DLD1 (cell line): ENCODE measurements around the gene HJURP.

ENCODE experiments used
- in situ Hi-C: cut with HindIII; loops from 2 replicates; pipeline ENCODE4 v1.10.0; 2017; ENCODE audit warnings: low sequenced_read_pairs

Gene HJURP

DNA sequence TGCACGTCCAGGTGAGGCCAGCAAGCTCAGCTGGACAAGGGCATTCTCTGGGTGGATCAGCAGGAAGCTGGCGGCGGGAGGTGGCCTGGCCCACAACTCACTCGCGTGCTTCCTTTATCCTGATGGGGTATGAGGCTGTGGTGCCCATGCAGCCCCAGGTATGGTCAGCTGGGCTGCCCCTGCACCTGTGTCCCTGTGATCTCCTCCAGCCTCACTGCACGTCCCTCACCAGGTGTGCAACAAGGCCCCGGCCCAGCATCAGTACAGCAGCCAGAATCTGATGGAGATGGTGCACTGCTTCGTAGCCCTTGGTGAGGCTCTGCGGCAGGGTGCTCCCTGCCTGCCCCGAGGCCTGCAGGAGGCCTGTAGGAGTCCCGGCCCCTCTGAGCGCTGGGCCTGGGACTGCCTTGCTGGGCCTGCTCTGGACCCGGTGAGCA, 58.6 kb downstream of the HJURP start:
- in situ Hi-C loops: no loop called here

DNA sequence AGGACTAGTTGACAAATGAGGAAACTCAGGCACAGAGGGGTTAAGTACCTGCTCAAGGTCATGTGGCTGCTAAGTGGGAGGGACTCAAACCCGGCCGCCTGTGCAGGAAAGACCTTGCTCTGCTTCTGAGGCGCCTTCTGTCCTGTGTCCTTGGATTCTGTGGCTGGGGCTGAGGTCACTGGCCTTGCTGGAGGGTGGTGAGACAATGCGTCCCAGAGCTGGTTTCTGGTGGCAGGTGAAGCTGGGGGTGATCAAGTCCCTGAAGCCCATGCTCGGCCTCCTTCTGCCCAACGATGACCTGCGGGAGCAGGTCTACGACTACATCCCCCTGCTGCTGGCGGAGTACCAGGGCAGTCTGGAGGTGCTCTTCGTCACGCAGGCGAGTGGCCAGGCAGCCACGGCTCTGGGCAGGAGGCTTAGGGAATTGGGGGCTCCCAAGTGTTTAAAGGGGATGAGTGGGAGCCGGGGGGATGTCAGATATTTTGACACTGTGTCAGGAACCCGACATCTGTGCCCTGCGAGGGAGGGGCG, 60.1 kb downstream of the HJURP start:
- in situ Hi-C loops: no loop called here

DNA sequence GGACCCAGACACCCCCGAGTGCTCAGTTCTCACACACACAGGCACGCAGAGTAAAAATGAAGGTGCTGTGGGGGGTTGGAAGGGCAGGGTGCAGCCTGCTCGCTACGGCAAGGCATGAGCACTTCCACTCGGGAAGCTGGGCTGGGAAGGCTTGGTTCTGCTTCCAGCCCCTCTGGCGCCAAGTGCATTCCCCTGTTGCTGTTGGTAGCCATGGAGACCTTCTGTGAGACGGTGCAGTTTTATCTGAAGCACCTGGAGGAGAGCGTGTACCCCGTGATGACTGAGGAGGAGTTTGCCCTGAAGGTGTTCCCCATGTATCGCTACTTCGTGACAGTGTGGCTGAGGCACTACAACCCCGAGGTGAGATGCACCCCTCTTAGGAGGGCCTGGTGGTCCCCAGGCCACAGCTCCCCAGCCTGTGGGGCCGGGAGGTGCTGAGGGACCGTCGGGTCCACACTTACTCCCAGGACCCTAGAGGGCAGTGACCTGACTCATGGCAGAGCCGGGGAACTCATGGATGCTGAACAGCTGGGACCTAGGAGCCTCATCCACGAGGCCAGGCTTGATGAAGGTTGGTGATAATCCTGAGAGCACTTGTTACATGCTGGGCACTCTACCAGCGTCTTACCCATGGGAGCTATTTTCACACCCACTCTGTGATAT, 60.7 kb downstream of the HJURP start:
- in situ Hi-C loops: no loop called here

DNA sequence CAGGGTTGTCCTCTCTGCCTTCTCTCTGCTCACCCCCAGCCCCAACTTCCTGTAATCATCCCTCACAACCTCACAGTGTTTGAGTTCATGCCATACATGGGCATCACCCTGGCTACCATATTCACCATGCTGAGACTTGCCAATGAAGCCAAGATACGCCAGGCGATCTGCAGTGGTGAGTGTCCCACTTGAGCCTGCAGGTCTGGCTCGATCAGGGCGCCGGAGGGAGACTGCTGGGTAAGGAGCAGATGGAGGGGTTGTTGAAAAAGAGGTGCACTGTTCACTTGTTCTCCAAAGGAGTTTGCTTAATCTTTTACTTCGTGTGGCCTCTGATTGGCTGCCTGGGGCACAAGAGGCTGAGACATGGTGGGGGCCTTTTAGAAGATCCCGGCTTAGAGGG, 61.6 kb downstream of the HJURP start:
- in situ Hi-C loops: no loop called here

DNA sequence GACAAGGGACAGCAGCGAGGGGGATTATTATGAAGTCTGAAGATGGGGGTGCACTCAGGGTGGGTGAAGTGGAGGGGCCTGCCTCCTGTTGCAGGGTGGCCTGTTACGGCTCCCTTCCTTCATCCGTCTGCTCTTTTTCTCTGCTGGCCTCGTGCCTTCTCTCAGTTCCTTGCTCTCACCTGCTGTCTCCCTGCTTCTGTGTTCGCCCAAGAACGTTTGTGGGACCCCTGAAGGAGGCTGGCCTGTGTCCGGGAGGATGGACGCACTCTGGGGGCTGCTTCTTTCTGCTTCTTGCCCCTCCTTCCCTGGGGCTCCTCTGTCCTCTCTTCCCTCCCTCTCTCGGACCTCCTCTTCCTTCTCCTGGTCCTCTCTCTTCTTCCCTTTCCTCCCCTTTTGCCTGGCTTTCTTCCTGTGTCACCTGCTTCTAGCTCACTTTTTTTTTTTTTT, 62.4 kb downstream of the HJURP start:
- in situ Hi-C loops: no loop called here

DNA sequence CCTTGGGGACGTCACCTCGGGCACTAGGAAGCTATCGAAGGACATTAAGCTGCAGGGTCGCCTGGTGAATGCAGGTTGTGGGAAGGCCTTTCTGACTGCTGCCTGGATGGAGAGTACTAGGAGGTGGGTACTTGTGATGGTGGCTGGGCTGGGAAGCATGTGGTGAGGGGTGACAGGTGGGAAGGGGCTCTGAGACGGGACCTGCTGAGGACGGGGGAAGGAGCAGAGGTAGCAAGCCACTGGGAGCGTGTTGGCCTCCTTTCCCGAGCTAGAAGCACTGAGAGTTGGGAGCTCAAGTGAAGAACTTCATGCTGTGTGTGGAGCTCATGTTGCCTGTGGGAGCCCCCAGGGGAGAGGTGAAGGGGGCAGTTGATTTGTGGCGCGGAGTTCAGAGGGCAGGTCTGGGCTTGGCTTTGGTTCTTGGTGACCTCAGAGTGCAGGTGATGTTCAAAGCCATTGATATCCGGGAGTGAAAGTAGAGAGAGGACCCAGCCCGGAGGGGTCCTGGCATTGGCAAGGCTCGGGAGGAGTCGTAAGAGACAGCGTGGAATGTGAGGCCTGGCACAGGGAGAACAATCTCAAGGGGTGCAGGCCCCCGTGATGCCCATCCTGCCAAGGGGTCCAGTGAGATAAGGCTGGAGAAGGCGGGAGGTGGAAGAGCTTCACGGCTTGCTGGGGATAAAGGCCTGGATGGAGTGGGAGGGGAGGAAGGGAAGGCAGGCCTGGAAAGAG, 63.0 kb downstream of the HJURP start:
- in situ Hi-C loops: no loop called here

DNA sequence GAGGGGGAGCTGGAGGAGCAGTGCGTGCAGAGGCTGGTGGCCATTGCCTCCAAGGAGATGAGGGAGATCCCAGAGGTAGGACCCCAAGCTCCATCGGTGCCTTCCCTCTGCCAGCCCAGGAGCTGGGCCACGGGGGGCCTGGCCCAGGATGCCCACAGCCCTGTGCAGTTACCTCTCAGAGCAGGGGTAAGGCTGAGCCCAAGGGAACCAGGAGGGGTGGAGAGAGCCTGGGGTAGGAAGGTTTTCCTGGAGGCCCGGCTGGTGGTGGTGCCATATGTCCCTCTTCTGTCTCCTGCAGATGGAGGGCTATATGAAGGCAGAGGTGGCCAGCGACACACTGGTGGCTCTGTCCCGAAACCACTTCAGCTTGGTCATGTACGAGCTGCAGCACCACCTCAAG, 64.8 kb downstream of the HJURP start:
- in situ Hi-C loops: no loop called here
